H1 (cell line): ENCODE results near the gene ASIC2. TPM values are rescaled to one million over a fixed set of nuclear protein-coding genes. Genes with fewer than 3 reads are reported as not detected.

Experiments
- CTCF ChIA-PET: fragments of 300-600 bp; sonication (Branson Sonifier 250); formaldehyde crosslinking; loops from one replicate; lab custom pipeline; 2021; ENCODE audit not compliant: partially characterized antibody; lab: Charles Lee
- POLR2A ChIA-PET: fragments of 300-600 bp; sonication (Branson Sonifier 250); formaldehyde crosslinking; loops from one replicate; lab custom pipeline; 2021; ENCODE audit warnings: inconsistent platforms; ENCODE audit not compliant: partially characterized antibody; lab: Charles Lee
- DNase-seq, 2 experiments: peaks; one replicate each; pipeline versions ENCODE4 v3.0.0 to v3.0.0-alpha.2; 2010 to 2022; ENCODE audit warnings: low spot score in 2 of 2, low read depth in 1 of 2, mixed read lengths in 1 of 2
- FAIRE-seq: peaks from 2 replicates; lab custom pipeline; 2011; peaks lifted over from hg19 to GRCh38; lab: Jason Lieb, UNC
- H2AFZ ChIP-seq: 2 replicates; pipeline ENCODE4 v1.8.1; 2012; ENCODE audit warnings: low read length, inconsistent platforms
- H2AK5ac ChIP-seq: 2 replicates; pipeline ENCODE4 v1.6.1; 2013; ENCODE audit warnings: low read depth, low read length
- H2BK120ac ChIP-seq: replicated peaks from 2 replicates; pipeline ENCODE3; 2013; ENCODE audit warnings: low read depth, low read length, inconsistent platforms
- H2BK12ac ChIP-seq: 2 replicates; pipeline ENCODE4 v1.6.1; 2013; ENCODE audit warnings: low read depth, low read length
- H2BK15ac ChIP-seq: 2 replicates; pipeline ENCODE4 v1.6.1; 2013; ENCODE audit warnings: low read length
- H2BK20ac ChIP-seq: 2 replicates; pipeline ENCODE4 v1.6.1; 2013; ENCODE audit warnings: low read length
- H2BK5ac ChIP-seq: 2 replicates; pipeline ENCODE4 v1.6.1; 2013; ENCODE audit warnings: low read depth, low read length
- H3K14ac ChIP-seq: 2 replicates; pipeline ENCODE4 v1.6.1; 2013; ENCODE audit warnings: inconsistent platforms; ENCODE audit not compliant: insufficient read length
- H3K18ac ChIP-seq: 2 replicates; pipeline ENCODE4 v1.6.1; 2013; ENCODE audit warnings: low read length; ENCODE audit errors: extremely low read depth
- H3K23ac ChIP-seq: 2 replicates; pipeline ENCODE4 v1.6.1; 2013; ENCODE audit warnings: inconsistent platforms; ENCODE audit not compliant: insufficient read length
- H3K23me2 ChIP-seq: 2 replicates; pipeline ENCODE4 v1.6.1; 2013; ENCODE audit warnings: low read depth, low read length
- H3K27ac ChIP-seq: 2 replicates; pipeline ENCODE4 v1.6.1; 2011; ENCODE audit warnings: low read depth, low read length, inconsistent platforms
- H3K27me3 ChIP-seq, 4 experiments: replicated peaks in 1 of 4; 1 replicate in 1 of 4; 2 replicates in 3 of 4; pipeline versions ENCODE4 v1.6.1 to v1.8.1; 2011 to 2013; ENCODE audit warnings: low read length in 3 of 4, mild to moderate bottlenecking in 3 of 4, inconsistent platforms in 2 of 4, mixed read lengths in 2 of 4, moderate library complexity in 1 of 4; ENCODE audit not compliant: control insufficient read depth in 3 of 4, insufficient read depth in 3 of 4; ENCODE audit errors: extremely low read depth in 1 of 4
- H3K36me3 ChIP-seq, 4 experiments: 2 replicates each; pipeline versions ENCODE4 v1.6.1 to v1.8.1; 2011 to 2013; ENCODE audit warnings: mild to moderate bottlenecking in 4 of 4, low read length in 3 of 4, moderate library complexity in 2 of 4, control low read depth in 1 of 4, inconsistent platforms in 1 of 4; ENCODE audit not compliant: insufficient read depth in 4 of 4, control insufficient read depth in 2 of 4
- H3K4ac ChIP-seq: replicated peaks from 2 replicates; pipeline ENCODE3; 2013; ENCODE audit warnings: low read length, low read depth, mixed read lengths, inconsistent platforms; ENCODE audit not compliant: insufficient read length
- H3K4me1 ChIP-seq, 4 experiments: replicated peaks in 1 of 4; 1 replicate in 1 of 4; 2 replicates in 3 of 4; pipeline versions ENCODE4 v1.6.1 to v1.8.1; 2011 to 2013; ENCODE audit warnings: low read length in 3 of 4, inconsistent platforms in 2 of 4, mixed read lengths in 1 of 4; ENCODE audit not compliant: insufficient read depth in 4 of 4, control insufficient read depth in 3 of 4
- H3K4me2 ChIP-seq, 2 experiments: 2 replicates each; pipeline versions ENCODE4 v1.6.1 to v1.8.1; 2011 to 2013; ENCODE audit warnings: low read depth in 2 of 2, low read length in 2 of 2, control low read depth in 1 of 2, inconsistent platforms in 1 of 2, mild to moderate bottlenecking in 1 of 2; ENCODE audit not compliant: insufficient read depth in 1 of 2
- H3K4me3 ChIP-seq, 4 experiments: fragments of 200-600, 300-600 bp in 1 of 4; sonication (generic), shearing (Covaris generic), sonication (Bioruptor Twin) in 1 of 4; 2 replicates each; pipeline versions ENCODE4 v1.5.1 to v1.8.1; 2011 to 2016; ENCODE audit warnings: low read length in 4 of 4, low read depth in 3 of 4, control low read depth in 2 of 4, inconsistent platforms in 2 of 4, mild to moderate bottlenecking in 2 of 4, mixed read lengths in 1 of 4, moderate library complexity in 1 of 4; ENCODE audit not compliant: insufficient read depth in 2 of 4; ENCODE audit errors: extremely low read depth in 1 of 4
- H3K56ac ChIP-seq: replicated peaks from 2 replicates; pipeline ENCODE3; 2013; ENCODE audit warnings: low read depth, mild to moderate bottlenecking, mixed read lengths, low read length, inconsistent platforms; ENCODE audit not compliant: insufficient read length
- H3K79me1 ChIP-seq: 2 replicates; pipeline ENCODE4 v1.6.1; 2013; ENCODE audit warnings: low read depth, low read length, control low read depth
- H3K79me2 ChIP-seq, 2 experiments: 2 replicates each; pipeline versions ENCODE4 v1.6.1 to v1.8.1; 2012 to 2013; ENCODE audit warnings: low read length in 2 of 2, mild to moderate bottlenecking in 2 of 2, inconsistent platforms in 1 of 2; ENCODE audit not compliant: insufficient read depth in 2 of 2, control insufficient read depth in 1 of 2
- H3K9ac ChIP-seq, 4 experiments: replicated peaks in 1 of 4; 1 replicate in 1 of 4; 2 replicates in 3 of 4; pipeline versions ENCODE4 v1.6.1 to v1.8.1; 2011 to 2013; ENCODE audit warnings: low read depth in 3 of 4, low read length in 3 of 4, control low read depth in 2 of 4, mild to moderate bottlenecking in 2 of 4, moderate library complexity in 2 of 4, inconsistent platforms in 1 of 4; ENCODE audit errors: extremely low read depth in 1 of 4
- H3K9me3 ChIP-seq, 2 experiments: 2 replicates each; pipeline versions ENCODE4 v1.6.1 to v1.8.1; 2012 to 2013; ENCODE audit warnings: mild to moderate bottlenecking in 2 of 2, moderate library complexity in 2 of 2, control low read depth in 1 of 2, inconsistent platforms in 1 of 2, low read depth in 1 of 2, low read length in 1 of 2, mixed read lengths in 1 of 2; ENCODE audit not compliant: insufficient read depth in 2 of 2
- H4K20me1 ChIP-seq, 2 experiments: replicated peaks in 1 of 2; 2 replicates each; pipeline versions ENCODE3 to v1.8.1; 2011 to 2013; ENCODE audit warnings: inconsistent platforms in 2 of 2, low read length in 2 of 2, mild to moderate bottlenecking in 1 of 2; ENCODE audit not compliant: insufficient read depth in 2 of 2, control insufficient read depth in 1 of 2
- H4K5ac ChIP-seq: 2 replicates; pipeline ENCODE4 v1.6.1; 2013; ENCODE audit warnings: low read length, low read depth, mixed read lengths, inconsistent platforms; ENCODE audit not compliant: insufficient read length
- H4K8ac ChIP-seq: 2 replicates; pipeline ENCODE4 v1.8.0; 2013; ENCODE audit warnings: mild to moderate bottlenecking, moderate library complexity, low read length, inconsistent platforms; ENCODE audit not compliant: insufficient read depth; ENCODE audit errors: extremely low read depth
- H4K91ac ChIP-seq: replicated peaks from 2 replicates; pipeline ENCODE3; 2013; ENCODE audit warnings: low read length, mixed read lengths, inconsistent platforms; ENCODE audit not compliant: insufficient read length
- CTBP2 ChIP-seq: IDR thresholded peaks from 2 replicates; pipeline ENCODE4 v1.7.0; 2011; ENCODE audit warnings: borderline replicate concordance, mild to moderate bottlenecking, moderate library complexity, mixed read lengths, low read length; ENCODE audit not compliant: insufficient read depth, insufficient read length
- WGBS, 2 experiments: shearing (Covaris generic) in 1 of 2; methylation state at CpG; one replicate each; pipeline versions ENCODE4 v1.1.6 to v1.1.7; 2013 to 2015; ENCODE audit warnings: low lambda C conversion rate in 2 of 2, mixed read lengths in 2 of 2, inconsistent platforms in 1 of 2, low coverage in 1 of 2, missing lambda C conversion rate in 1 of 2; ENCODE audit not compliant: insufficient replicate concordance in 2 of 2, insufficient coverage in 1 of 2, insufficient read length in 1 of 2; ENCODE audit errors: extremely low coverage in 1 of 2, missing lambda C conversion rate in 1 of 2; 5-methylcytosine and 5-hydroxymethylcytosine counted together
- polyA plus RNA-seq, 7 experiments: library from polyadenylated mRNA; depleted of rRNA in 3 of 7; stranded (reverse) in 5 of 7; unstranded in 2 of 7; fragments of >200 nt in 5 of 7; fragments of 200-250 nt in 2 of 7; gene quantifications; 1 replicate in 5 of 7; 2 replicates in 1 of 7; 4 replicates in 1 of 7; pipeline versions ENCODE4 v1.2.1 to v1.2.3, GENCODE V29; 2011 to 2013; ENCODE audit warnings: missing spikeins in 2 of 7, mixed read lengths in 2 of 7
- total RNA-seq: library from RNA; stranded (reverse); fragmentation: NEBNext Ultra II Directional; extraction: Animal tissue kit (Norgen Biotek cat#: 25700); gene quantifications from 2 replicates; pipeline ENCODE4 v1.2.1, GENCODE V29; 2021

The ASIC2 gene
- total and polyA plus RNA-seq, 2 of the 8 experiments (the other 6 are each of a cell fraction or from before 2014, with no cell fraction given), result 0.86 to 1.2 TPM

DNA sequence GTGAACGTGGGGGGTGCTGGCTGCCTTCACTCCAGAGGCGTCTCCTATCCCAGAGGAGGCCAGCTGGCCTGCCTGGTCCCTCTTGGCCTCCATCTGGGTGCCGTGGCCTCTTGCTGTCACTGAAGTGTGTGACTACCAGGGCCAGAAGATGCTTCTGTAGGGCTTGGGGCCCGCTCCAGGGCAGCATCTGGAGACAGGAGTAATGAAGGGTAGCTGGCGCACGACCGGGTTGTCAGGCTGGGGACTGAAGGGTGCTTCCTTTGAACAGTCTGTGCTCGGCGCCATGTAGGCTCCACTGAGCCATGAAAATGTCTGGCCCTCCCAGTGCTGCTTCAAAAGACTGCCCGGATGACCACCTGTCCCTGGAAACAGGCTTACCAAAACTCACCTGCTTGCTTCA, 31.3 kb downstream of the ASIC2 start:
- 91% methylated on average over 10 of the region's 10 CpGs; no CpG with 5 or more reads in 1 of the 2 experiments for WGBS, 2 experiments
- CTCF ChIA-PET, result interaction anchor here (1.3 to 1.6 kb wide), 4 partner anchors 10 to 260 kb away, joined by 3 to 5 read pairs (median 4); no protein-coding TSS in a partner anchor

More for the DNA sequence above, 31.3 kb downstream of the ASIC2 start:
- TF ChIP-seq CTBP2, result no peak
- TF ChIP-seq, all 59 proteins: peak for 0
- H2BK12ac ChIP-seq, result no peak overlapping the region
- H3K36me3 ChIP-seq, result no peaks in the 10 kb centered on the region
- H2BK15ac ChIP-seq, result no peak overlapping the region; the same call in 1 of the 2 replicates
- no peak overlapping the region for H3K14ac ChIP-seq
- H3K27ac ChIP-seq, result no peak overlapping the region
- no peaks in the 10 kb centered on the region for H3K79me1 ChIP-seq
- no peak overlapping the region for H3K4me3 ChIP-seq
- no peak overlapping the region for H3K9ac ChIP-seq
- H2BK120ac ChIP-seq, result no peak overlapping the region
- no peak overlapping the region for H4K8ac ChIP-seq
- H4K91ac ChIP-seq, result no peak overlapping the region
- no peak overlapping the region for H2AK5ac ChIP-seq
- no peak overlapping the region for H3K18ac ChIP-seq
- no peak overlapping the region for H2AFZ ChIP-seq
- no peak for DNase-seq
- H3K79me2 ChIP-seq, result no peaks in the 10 kb centered on the region
- H3K4me2 ChIP-seq, result no peak overlapping the region
- H3K56ac ChIP-seq, result no peak overlapping the region
- FAIRE-seq, result no peak
- no peak overlapping the region for H2BK5ac ChIP-seq
- no peaks in the 10 kb centered on the region for H4K20me1 ChIP-seq
- no peaks in the 10 kb centered on the region for H3K9me3 ChIP-seq
- POLR2A ChIA-PET, result no interaction called here
- H3K27me3 ChIP-seq, result peaks cover 0 to 1% (median 0%) of the 10 kb centered on the region in 4 experiments; a peak in 4 of 7 replicates
- no peak overlapping the region for H2BK20ac ChIP-seq
- H3K23ac ChIP-seq, result no peak overlapping the region
- H4K5ac ChIP-seq, result no peak overlapping the region
- H3K4ac ChIP-seq, result no peak overlapping the region
- H3K4me1 ChIP-seq, result peaks cover 0 to 6% (median 2%) of the 10 kb centered on the region in 4 experiments; a peak in 4 of 7 replicates
- no peaks in the 10 kb centered on the region for H3K23me2 ChIP-seq
